Type B pancreatic cell (in vitro differentiated cells): ENCODE measurements around the gene TMEM219. TPM values are rescaled to one million over a fixed set of nuclear protein-coding genes. Genes with fewer than 3 reads are reported as not detected.

Experiments used
- DNase-seq: peaks from one replicate; pipeline ENCODE4 v3.0.0; 2021; ENCODE audit warnings: mixed read lengths; ENCODE audit not compliant: unreplicated experiment; ENCODE audit errors: extremely low spot score
- H3K27ac Mint-ChIP-seq: 2 replicates; pipeline ENCODE4 v1.8.0; 2021; ENCODE audit warnings: mild to moderate bottlenecking, mixed read lengths
- H3K27me3 Mint-ChIP-seq: 2 replicates; pipeline ENCODE4 v1.8.0; 2021; ENCODE audit warnings: mixed read lengths
- H3K36me3 Mint-ChIP-seq: 2 replicates; pipeline ENCODE4 v1.8.0; 2021; ENCODE audit warnings: mixed read lengths
- H3K4me1 Mint-ChIP-seq: one replicate; pipeline ENCODE4 v1.8.0; 2021; ENCODE audit warnings: mixed read lengths; ENCODE audit not compliant: unreplicated experiment
- H3K4me3 Mint-ChIP-seq: 2 replicates; pipeline ENCODE4 v1.8.0; 2021; ENCODE audit warnings: mild to moderate bottlenecking, mixed read lengths
- H3K9me3 Mint-ChIP-seq: 2 replicates; pipeline ENCODE4 v1.8.0; 2021; ENCODE audit warnings: mixed read lengths
- CTCF ChIP-seq: fragments of 200-600 bp; sonication (generic); conservative IDR thresholded peaks from 2 replicates; pipeline ENCODE4 v1.5.0; 2021; ENCODE audit warnings: antibody characterized with exemption, mild to moderate bottlenecking
- total RNA-seq: library from RNA; stranded (reverse); gene quantifications from 2 replicates; pipeline ENCODE4 v1.2.1, GENCODE V29; 2021; ENCODE audit warnings: low replicate concordance

The TMEM219 gene
- total RNA-seq, 1 donor from 2014 or later, result 72.4 TPM

- no peaks in the 10 kb centered on the region for H3K27me3 Mint-ChIP-seq
- H3K36me3 Mint-ChIP-seq, result peaks cover 28% of the 10 kb centered on the region
- no peak overlapping the region for H3K4me3 Mint-ChIP-seq
- H3K27ac Mint-ChIP-seq, result no peak overlapping the region
- peaks cover 5% of the 10 kb centered on the region for H3K9me3 Mint-ChIP-seq
- DNase-seq, result no peak
- H3K4me1 Mint-ChIP-seq, result peaks cover 19% of the 10 kb centered on the region
- no peak for TF ChIP-seq CTCF
These were observed 9.4 kb downstream of the TMEM219 start for GRCh38 chr16:29971304-29971703.

GRCh38 chr16:29972500-29972899 lies 10.6 kb downstream of the TMEM219 start:
- no peaks in the 10 kb centered on the region for H3K27me3 Mint-ChIP-seq
- TF ChIP-seq CTCF, result no peak
- H3K9me3 Mint-ChIP-seq, result peaks cover 5% of the 10 kb centered on the region
- H3K4me1 Mint-ChIP-seq, result peaks cover 29% of the 10 kb centered on the region
- peaks cover 28% of the 10 kb centered on the region for H3K36me3 Mint-ChIP-seq
- no peak overlapping the region for H3K4me3 Mint-ChIP-seq
- no peak for DNase-seq
- H3K27ac Mint-ChIP-seq, result no peak overlapping the region

- H3K4me3 Mint-ChIP-seq, result peak overlapping the region; percentile 93
- peak overlapping the region; percentile 73 for H3K27ac Mint-ChIP-seq
- TF ChIP-seq CTCF, result no peak
- no peak for DNase-seq
- peaks cover 28% of the 10 kb centered on the region for H3K36me3 Mint-ChIP-seq
- peaks cover 29% of the 10 kb centered on the region for H3K4me1 Mint-ChIP-seq
- H3K9me3 Mint-ChIP-seq, result peaks cover 5% of the 10 kb centered on the region
- no peaks in the 10 kb centered on the region for H3K27me3 Mint-ChIP-seq
These were observed 11.1 kb downstream of the TMEM219 start for GRCh38 chr16:29972992-29973383.

- H3K4me1 Mint-ChIP-seq, result peaks cover 27% of the 10 kb centered on the region
- H3K9me3 Mint-ChIP-seq, result peaks cover 5% of the 10 kb centered on the region
- H3K36me3 Mint-ChIP-seq, result peaks cover 24% of the 10 kb centered on the region
- peak within 1 kb of the TSS; percentile 80 for H3K27ac Mint-ChIP-seq
- H3K4me3 Mint-ChIP-seq, result peak within 1 kb of the TSS; percentile 93
- TF ChIP-seq CTCF, result no peak
- H3K27me3 Mint-ChIP-seq, result no peaks in the 10 kb centered on the region
- peak; percentile 100 for DNase-seq
These were observed 11.7 kb downstream of the TMEM219 start, which contains the start of gene TAOK2 for GRCh38 chr16:29973384-29974246. TSS of gene TAOK2 (plus strand) at chr16:29973868. CDS start at chr16:29977773, 3,905 bp downstream.

- Mint-ChIP-seq H3K4me1 (peaks cover 25% of the 10 kb centered on the region), H3K36me3 (peaks cover 23% of the 10 kb centered on the region), H3K9me3 (peaks cover 5% of the 10 kb centered on the region), H3K27ac (peak overlapping the region; percentile 80), H3K27me3 (no peaks in the 10 kb centered on the region), H3K4me3 (peak overlapping the region; percentile 93)
- no peak for TF ChIP-seq CTCF
- DNase-seq, result no peak
These were observed 12.6 kb downstream of the TMEM219 start for GRCh38 chr16:29974291-29975133.
